Upper lobe of right lung (tissue), 1 donor: ENCODE data around the gene ENOX1. TPM values are rescaled to one million over a fixed set of nuclear protein-coding genes. Genes with fewer than 3 reads are reported as not detected.

ENCODE experiments used
- ATAC-seq: fragments of 200-7000 bp; cut with Tn5 transposase; one replicate; pipeline ENCODE4 v1.9.1; 2020; ENCODE audit warnings: mild to moderate bottlenecking, moderate library complexity
- DNase-seq: peaks from one replicate; pipeline ENCODE4 v3.0.0-alpha.2; 2020
- H3K27ac ChIP-seq: fragments of 200-600 bp; one replicate; pipeline ENCODE4 v1.8.0; 2022
- H3K27me3 ChIP-seq: fragments of 200-600 bp; one replicate; pipeline ENCODE4 v1.8.0; 2022; ENCODE audit warnings: mild to moderate bottlenecking
- H3K36me3 ChIP-seq: fragments of 200-600 bp; one replicate; pipeline ENCODE4 v1.8.0; 2022
- H3K4me1 ChIP-seq: fragments of 200-600 bp; one replicate; pipeline ENCODE4 v1.8.0; 2022
- H3K4me3 ChIP-seq: fragments of 200-600 bp; one replicate; pipeline ENCODE4 v1.8.0; 2022; ENCODE audit warnings: mild to moderate bottlenecking
- H3K9me3 ChIP-seq: fragments of 200-600 bp; one replicate; pipeline ENCODE4 v1.8.0; 2022
- intact Hi-C: fragments of 100-400 bp; cut with DNase I; formaldehyde crosslinking; loops from one replicate; pipeline ENCODE4 v1.11.0; 2022
- total RNA-seq: library from RNA; stranded (reverse); fragmentation: NEBNext Ultra II Directional; extraction: Animal tissue kit (Norgen Biotek cat#: 25700); gene quantifications from one replicate; pipeline ENCODE4 v1.2.1, GENCODE V29; 2021
- TF ChIP-seq, protein P1 (sequence below): fragments of 200-600 bp; IDR thresholded peaks from one replicate; pipeline ENCODE4 v1.8.0; 2022; ENCODE audit warnings: antibody characterized with exemption
- donor health status: DM: no; HTN: yes; CAD: no; lungs with severe emphysema.

ENOX1 gene
- total RNA-seq, 1 donor from 2014 or later, result 0.69 TPM

GRCh38 chr13:43274881-43275280 lies 511.9 kb downstream of the ENOX1 start:
- ATAC-seq, result no peak
- TF ChIP-seq, protein P1, sequence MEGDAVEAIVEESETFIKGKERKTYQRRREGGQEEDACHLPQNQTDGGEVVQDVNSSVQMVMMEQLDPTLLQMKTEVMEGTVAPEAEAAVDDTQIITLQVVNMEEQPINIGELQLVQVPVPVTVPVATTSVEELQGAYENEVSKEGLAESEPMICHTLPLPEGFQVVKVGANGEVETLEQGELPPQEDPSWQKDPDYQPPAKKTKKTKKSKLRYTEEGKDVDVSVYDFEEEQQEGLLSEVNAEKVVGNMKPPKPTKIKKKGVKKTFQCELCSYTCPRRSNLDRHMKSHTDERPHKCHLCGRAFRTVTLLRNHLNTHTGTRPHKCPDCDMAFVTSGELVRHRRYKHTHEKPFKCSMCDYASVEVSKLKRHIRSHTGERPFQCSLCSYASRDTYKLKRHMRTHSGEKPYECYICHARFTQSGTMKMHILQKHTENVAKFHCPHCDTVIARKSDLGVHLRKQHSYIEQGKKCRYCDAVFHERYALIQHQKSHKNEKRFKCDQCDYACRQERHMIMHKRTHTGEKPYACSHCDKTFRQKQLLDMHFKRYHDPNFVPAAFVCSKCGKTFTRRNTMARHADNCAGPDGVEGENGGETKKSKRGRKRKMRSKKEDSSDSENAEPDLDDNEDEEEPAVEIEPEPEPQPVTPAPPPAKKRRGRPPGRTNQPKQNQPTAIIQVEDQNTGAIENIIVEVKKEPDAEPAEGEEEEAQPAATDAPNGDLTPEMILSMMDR, result no peak

GRCh38 chr13:43273362-43273761 lies 513.4 kb downstream of the ENOX1 start:
- Histone ChIP-seq H3K27ac (no peak overlapping the region), H3K4me1 (peaks cover 6% of the 10 kb centered on the region), H3K36me3 (no peaks in the 10 kb centered on the region), H3K9me3 (no peaks in the 10 kb centered on the region), H3K27me3 (no peaks in the 10 kb centered on the region), H3K4me3 (no peak overlapping the region)
- ATAC-seq, result no peak
- TF ChIP-seq, protein P1, result no peak
- intact Hi-C loops, result no loop called here
- DNase-seq, result no peak

More at GRCh38 chr13:43274881-43275280, 511.9 kb downstream of the ENOX1 start:
- intact Hi-C loops, result no loop called here
- Histone ChIP-seq H3K36me3 (no peaks in the 10 kb centered on the region), H3K4me1 (no peaks in the 10 kb centered on the region), H3K27ac (no peak overlapping the region), H3K4me3 (no peak overlapping the region), H3K9me3 (no peaks in the 10 kb centered on the region), H3K27me3 (no peaks in the 10 kb centered on the region)
- DNase-seq, result no peak

GRCh38 chr13:43272851-43273250 lies 513.9 kb downstream of the ENOX1 start:
- Histone ChIP-seq H3K27ac (no peak overlapping the region), H3K4me3 (no peak overlapping the region), H3K4me1 (peaks cover 7% of the 10 kb centered on the region), H3K36me3 (no peaks in the 10 kb centered on the region), H3K9me3 (no peaks in the 10 kb centered on the region), H3K27me3 (no peaks in the 10 kb centered on the region)
- ATAC-seq (no peak), DNase-seq (no peak)
- intact Hi-C loops, result no loop called here
- TF ChIP-seq, protein P1, result no peak

DNA sequence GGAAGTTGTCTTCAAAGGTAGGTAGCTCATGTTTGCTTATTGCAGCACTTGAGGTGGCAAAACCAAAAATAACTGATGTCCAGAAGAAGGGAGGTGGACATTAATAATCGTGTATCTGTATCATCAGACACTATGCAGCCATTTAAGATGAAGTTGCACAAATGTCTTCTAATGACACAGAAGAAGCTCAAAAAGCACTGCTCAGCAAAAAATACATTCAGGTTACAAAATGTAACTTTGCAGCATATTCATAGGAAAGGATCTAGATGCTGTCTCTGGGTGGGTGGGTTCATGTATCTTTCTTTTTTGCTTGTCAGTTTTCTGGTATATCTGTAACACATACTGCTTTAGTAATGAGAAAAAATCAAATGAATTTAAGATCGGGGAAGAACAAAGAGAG lies 515.6 kb downstream of the ENOX1 start:
- intact Hi-C loops, result no loop called here
- H3K36me3 ChIP-seq, result no peaks in the 10 kb centered on the region
- no peak overlapping the region for H3K27ac ChIP-seq
- no peaks in the 10 kb centered on the region for H3K9me3 ChIP-seq
- H3K4me1 ChIP-seq, result peaks cover 7% of the 10 kb centered on the region
- no peak overlapping the region for H3K4me3 ChIP-seq
- no peaks in the 10 kb centered on the region for H3K27me3 ChIP-seq
- ATAC-seq, result no peak
- TF ChIP-seq, protein P1, result no peak
- no peak for DNase-seq

DNA sequence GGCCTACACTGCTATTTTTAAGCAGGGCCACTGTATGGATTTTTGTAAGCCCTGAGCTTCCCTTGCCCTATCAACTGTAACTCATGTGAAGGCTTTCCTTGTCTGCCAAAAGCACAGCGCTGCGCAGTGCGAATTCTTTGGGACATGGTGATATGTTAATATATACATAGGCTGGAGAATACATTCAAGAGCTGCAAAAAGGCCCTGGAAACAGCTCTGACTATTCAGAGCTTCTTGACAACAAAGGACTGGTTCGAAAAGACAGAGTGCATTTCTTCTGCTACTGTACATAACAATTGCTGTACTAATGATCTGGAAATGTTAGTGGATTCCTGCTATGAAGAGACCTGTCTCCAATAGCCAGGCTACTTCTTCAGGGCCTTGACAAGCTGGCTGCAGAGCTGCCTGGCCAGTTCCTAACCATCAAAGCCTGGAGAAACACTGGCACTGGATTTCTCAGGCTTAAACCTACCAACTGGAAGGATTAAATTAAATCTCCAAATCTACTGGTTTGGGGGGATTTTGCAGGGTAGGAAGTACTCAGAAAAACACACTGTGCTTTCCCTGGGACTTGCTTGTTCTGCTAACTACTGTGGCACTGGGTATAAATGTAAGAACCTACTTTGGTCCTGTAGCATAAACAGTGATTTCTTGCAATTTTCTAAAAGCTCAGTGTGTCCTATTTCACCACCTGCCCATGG lies 516.5 kb downstream of the ENOX1 start:
- ATAC-seq (no peak), DNase-seq (no peak)
- H3K4me3 ChIP-seq, result no peak overlapping the region
- intact Hi-C loops, result no loop called here
- H3K9me3 ChIP-seq, result no peaks in the 10 kb centered on the region
- H3K36me3 ChIP-seq, result no peaks in the 10 kb centered on the region
- no peak overlapping the region for H3K27ac ChIP-seq
- H3K27me3 ChIP-seq, result no peaks in the 10 kb centered on the region
- TF ChIP-seq, protein P1, result no peak
- peaks cover 7% of the 10 kb centered on the region for H3K4me1 ChIP-seq
